VCaP (cell line): ENCODE measurements around the gene ZNF536.
"Not testable (repeated sequence)": the region's sequence is repeated elsewhere in the genome, so short reads cannot be mapped to it uniquely, and the experiment has no call there.

Source experiments
- H3K27ac ChIP-seq: fragments of 450-650 bp; 2 replicates; pipeline ENCODE4 v1.5.1; 2017
- TF ChIP-seq, protein P1 (sequence below): fragments of 450-650 bp; conservative IDR thresholded peaks from 2 replicates; pipeline ENCODE4 v1.5.1; 2017; ENCODE audit warnings: mild to moderate bottlenecking, moderate library complexity

Gene ZNF536

DNA sequence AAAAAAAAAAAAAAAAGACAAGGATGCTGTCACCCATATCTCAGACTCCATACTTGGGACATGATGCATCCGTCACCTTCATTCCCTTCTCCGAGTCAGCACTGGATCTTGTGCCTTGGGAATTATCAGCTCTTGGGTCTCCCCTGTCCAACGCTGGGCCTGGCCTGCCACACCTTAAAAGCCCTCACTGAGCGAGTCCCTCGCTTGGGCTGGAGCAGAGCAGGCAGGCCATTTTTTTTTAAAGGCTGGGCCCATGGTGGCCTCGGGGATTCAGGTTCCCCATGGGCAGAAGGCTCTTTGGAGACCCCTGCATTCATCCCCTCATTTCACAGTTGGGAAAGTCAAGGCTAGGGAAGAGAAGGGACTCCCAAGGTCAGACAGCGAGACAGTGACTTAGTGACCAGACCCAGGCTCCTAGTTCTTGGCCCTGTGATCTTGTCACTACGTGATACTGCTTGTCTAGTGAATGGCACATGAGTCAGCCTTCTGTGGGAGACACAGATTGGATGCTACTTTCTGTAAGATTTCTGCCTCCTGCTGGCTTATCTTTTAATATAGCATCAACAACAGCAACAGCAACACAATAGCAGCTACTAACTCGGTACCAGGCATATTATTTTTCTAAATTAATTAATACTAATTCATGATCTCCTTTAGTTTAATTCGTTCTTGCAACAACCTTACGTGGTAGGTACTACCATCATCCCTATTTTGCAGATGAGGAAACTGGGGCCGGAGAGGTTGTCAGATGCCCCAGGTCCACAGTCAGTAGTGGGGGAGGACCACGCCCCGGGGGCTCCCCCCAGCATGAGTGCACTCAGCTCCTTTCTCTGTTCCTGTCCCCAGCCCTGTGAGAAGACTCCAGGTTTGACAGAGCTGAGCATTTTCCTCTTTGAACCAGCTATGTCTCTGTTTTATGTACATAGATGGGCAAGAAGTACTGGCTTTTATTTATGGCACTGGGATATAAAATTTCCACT, 27.4 kb upstream of the ZNF536 start:
- TF ChIP-seq, protein P1, sequence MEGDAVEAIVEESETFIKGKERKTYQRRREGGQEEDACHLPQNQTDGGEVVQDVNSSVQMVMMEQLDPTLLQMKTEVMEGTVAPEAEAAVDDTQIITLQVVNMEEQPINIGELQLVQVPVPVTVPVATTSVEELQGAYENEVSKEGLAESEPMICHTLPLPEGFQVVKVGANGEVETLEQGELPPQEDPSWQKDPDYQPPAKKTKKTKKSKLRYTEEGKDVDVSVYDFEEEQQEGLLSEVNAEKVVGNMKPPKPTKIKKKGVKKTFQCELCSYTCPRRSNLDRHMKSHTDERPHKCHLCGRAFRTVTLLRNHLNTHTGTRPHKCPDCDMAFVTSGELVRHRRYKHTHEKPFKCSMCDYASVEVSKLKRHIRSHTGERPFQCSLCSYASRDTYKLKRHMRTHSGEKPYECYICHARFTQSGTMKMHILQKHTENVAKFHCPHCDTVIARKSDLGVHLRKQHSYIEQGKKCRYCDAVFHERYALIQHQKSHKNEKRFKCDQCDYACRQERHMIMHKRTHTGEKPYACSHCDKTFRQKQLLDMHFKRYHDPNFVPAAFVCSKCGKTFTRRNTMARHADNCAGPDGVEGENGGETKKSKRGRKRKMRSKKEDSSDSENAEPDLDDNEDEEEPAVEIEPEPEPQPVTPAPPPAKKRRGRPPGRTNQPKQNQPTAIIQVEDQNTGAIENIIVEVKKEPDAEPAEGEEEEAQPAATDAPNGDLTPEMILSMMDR: no peak
- H3K27ac ChIP-seq: no peak overlapping the region

DNA sequence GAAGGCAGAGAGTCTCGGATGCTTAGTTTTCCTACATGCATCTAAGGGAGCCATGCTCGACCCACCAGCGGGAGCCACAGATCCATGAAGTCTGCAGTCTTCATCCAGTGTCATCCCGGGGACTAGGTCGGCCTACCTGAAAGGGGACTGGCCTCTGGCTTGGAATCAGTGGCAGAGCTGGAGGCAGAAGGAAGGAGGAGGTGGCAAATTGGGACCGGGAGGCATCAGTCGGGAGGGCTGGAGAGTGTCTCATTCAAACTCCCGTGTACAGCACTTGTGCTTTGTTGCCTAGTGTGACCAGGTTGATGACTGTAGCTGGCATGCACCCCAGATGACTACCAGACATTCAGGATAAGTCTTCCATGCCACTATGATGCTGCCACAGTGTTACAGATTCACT, 26.5 kb upstream of the ZNF536 start:
- no peak overlapping the region for H3K27ac ChIP-seq
- TF ChIP-seq, protein P1: no peak

DNA sequence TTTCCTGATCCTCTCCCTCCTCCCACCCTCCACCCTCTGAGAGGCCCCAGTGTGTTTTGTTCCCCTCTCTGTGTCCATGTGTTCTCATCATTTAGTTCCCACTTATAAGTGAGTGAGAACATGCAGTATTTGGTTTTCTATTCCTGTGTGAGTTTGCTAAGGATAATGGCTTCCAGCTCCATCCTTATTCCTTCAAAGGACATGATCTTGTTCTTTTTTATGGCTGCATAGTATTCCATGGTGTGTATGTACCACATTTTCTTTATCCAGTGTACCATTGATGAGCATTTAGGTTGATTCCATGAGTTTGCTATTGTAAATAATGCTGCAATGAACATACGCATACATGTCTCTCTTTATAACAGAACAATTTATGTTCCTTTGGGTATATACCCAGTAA, 25.7 kb upstream of the ZNF536 start:
- H3K27ac ChIP-seq: not testable (repeated sequence)

DNA sequence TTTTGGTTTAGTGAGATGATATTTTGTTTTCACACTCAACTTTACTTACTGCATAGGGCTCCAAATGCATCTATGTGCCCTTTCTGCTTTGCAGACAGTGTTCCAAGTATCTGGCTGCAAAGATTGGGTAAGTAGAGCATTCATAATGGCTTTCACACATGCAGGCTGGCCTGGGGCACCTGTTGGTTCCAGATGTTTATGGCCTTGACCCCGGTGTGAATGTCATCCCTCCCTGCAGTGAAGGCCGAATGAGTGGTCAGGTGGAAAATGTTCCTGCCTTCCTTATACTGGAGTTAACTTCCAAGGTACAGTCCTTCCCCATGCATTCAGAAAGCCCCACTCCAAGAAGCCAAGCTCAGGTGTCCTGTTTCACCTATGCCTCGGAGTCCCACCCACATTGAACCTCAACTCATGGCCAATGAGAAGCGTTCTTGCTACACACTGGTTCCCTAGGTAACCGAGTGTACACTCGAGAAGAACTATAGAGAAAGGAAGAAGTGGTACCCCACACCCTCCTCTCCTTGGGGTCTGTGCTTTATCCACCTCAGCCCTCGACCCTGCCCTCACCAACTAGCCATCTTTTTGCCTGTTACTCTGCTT, 23.0 kb upstream of the ZNF536 start:
- TF ChIP-seq, protein P1: no peak

DNA sequence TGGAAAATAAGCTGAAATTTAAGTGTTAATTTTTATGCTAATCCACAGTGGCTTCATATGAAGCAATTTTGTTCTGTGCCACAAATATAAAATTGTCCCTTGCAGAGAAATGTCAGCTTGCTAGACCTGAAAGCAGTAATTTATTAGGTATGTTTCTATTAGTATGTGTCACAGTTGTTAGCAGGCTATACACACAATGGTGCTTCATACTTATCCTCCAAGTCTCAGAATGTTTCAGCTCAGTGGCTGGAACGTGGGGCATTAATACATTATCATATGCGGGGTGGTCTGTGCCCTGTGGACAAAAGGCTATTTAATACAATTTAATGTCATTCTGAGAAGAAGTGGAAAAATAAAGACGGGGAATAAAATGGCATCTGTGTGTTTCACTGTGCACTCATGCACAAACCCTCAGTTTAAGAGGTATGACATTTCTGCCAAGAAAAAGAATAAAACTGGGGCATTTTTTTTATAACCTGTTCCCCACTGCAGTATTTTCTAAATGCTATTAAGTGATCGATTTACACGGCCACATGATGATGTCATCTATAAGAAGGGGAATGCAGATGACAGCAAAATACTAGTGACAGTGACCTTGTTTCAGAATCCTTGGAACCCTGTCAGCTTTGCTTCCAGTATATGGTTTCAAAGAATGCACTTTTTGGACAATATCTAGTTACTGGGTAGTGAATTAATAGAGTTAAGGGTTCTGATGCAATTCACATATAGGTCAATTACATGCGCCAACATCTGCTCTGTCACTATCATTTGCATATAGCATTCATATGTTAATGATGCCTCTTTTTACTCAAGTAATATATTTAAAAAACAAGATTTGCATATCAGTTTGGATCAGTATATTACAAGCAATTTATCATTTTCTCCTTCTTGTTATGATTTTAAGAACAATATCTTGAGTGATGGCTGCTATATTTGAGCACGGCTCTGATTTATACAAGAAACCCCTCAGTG, 21.2 kb upstream of the ZNF536 start:
- no peak overlapping the region for H3K27ac ChIP-seq
- TF ChIP-seq, protein P1: no peak

More for the DNA sequence above, 23.0 kb upstream of the ZNF536 start:
- H3K27ac ChIP-seq: no peak overlapping the region

DNA sequence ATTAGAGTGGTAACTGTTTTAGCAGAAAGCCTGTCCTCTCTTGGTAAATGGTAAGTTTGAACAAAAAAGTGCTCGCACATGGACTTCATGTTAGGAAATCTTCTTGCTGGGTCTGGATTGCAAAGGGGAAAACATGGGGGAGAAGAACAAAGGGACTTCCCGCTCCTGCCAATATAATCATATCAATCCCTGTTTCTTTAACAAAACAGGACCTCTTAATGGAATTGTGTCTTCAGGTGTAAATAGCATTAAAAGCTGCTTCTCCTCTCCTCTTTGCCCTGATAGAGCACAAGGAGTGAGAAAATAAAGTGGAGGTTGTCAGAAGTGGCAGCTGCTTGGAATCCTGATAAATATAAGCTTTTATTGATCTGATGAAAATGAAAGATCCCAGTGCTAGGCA, 20.4 kb upstream of the ZNF536 start:
- no peak overlapping the region for H3K27ac ChIP-seq
- TF ChIP-seq, protein P1: no peak

DNA sequence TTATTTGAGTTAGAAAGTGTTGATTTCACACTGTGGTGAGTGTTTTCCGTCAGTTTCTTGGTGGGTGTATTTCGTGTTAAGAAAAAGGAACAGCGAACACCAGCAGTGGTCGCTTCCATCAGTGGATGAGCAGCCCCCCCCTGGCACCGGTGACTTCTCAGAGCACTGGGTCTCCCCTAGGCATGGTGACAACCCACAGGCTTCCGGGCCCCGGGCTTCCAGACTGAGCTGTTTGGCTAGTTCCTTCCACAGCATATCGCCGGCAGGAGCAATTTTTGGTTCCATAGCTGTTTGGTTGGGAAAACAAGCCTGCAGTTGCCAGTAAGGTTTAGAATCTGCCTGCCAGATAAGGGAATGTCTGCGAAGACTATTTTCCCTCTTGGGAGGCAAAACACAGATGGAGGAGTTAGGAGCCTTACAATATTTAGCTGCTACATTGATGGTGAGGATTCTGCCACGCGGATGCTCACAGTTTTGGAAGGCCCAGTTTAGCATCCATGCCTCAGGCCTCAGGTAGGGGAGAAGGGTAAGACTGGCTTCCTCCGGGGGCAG, 18.7 kb upstream of the ZNF536 start:
- no peak overlapping the region for H3K27ac ChIP-seq
- TF ChIP-seq, protein P1: no peak
